H9 (cell line): ENCODE data around the gene NOS1AP. TPM values are rescaled to one million over a fixed set of nuclear protein-coding genes. Genes with fewer than 3 reads are reported as not detected.
A peak's percentile ranks its signal among the peaks of the same experiment; 100 is the strongest.

Source experiments
- DNase-seq: peaks from one replicate; pipeline ENCODE4 v3.0.0-alpha.2; 2017
- H2AFZ ChIP-seq: one replicate; pipeline ENCODE4 v1.6.1; 2013; ENCODE audit warnings: mild to moderate bottlenecking, low read length, control low read depth, moderate library complexity
- H2AK5ac ChIP-seq: 2 replicates; pipeline ENCODE4 v1.6.1; 2013; ENCODE audit warnings: low read length, control low read depth, mixed read lengths; ENCODE audit not compliant: insufficient read length
- H2BK120ac ChIP-seq: one replicate; pipeline ENCODE4 v1.6.1; 2013; ENCODE audit warnings: low read depth, mild to moderate bottlenecking, low read length, control low read depth, inconsistent platforms; ENCODE audit not compliant: poor library complexity, severe bottlenecking
- H2BK12ac ChIP-seq: 2 replicates; pipeline ENCODE4 v1.6.1; 2013; ENCODE audit warnings: low read length, control low read depth, mixed read lengths, low read depth; ENCODE audit not compliant: insufficient read length
- H2BK15ac ChIP-seq: 2 replicates; pipeline ENCODE4 v1.6.1; 2013; ENCODE audit warnings: low read depth, low read length, control low read depth
- H2BK20ac ChIP-seq: one replicate; pipeline ENCODE4 v1.6.1; 2013; ENCODE audit warnings: low read depth, mild to moderate bottlenecking, low read length, control low read depth, inconsistent platforms; ENCODE audit not compliant: poor library complexity, severe bottlenecking
- H2BK5ac ChIP-seq: 2 replicates; pipeline ENCODE4 v1.6.1; 2013; ENCODE audit warnings: low read length, control low read depth, mixed read lengths; ENCODE audit not compliant: insufficient read length
- H3K14ac ChIP-seq: 2 replicates; pipeline ENCODE4 v1.6.1; 2013; ENCODE audit warnings: low read length, control low read depth; ENCODE audit not compliant: insufficient read depth
- H3K18ac ChIP-seq: 2 replicates; pipeline ENCODE4 v1.6.1; 2013; ENCODE audit warnings: low read depth, mild to moderate bottlenecking, mixed read lengths, low read length, control low read depth; ENCODE audit not compliant: insufficient read length
- H3K23ac ChIP-seq: 2 replicates; pipeline ENCODE4 v1.6.1; 2013; ENCODE audit warnings: low read length, control low read depth, mixed read lengths, low read depth; ENCODE audit not compliant: insufficient read length
- H3K23me2 ChIP-seq: 2 replicates; pipeline ENCODE4 v1.6.1; 2013; ENCODE audit warnings: low read depth, mild to moderate bottlenecking, mixed read lengths, low read length, control low read depth; ENCODE audit not compliant: insufficient read length, poor library complexity, severe bottlenecking
- H3K27ac ChIP-seq: 2 replicates; pipeline ENCODE4 v1.5.1; 2013; ENCODE audit warnings: low read length, control low read depth, mixed read lengths, low read depth; ENCODE audit not compliant: insufficient read length
- H3K27me3 ChIP-seq: 2 replicates; pipeline ENCODE4 v1.6.1; 2013; ENCODE audit warnings: low read length, control low read depth, inconsistent platforms; ENCODE audit not compliant: insufficient read depth
- H3K4ac ChIP-seq: 2 replicates; pipeline ENCODE4 v1.6.1; 2013; ENCODE audit warnings: low read depth, mild to moderate bottlenecking, control low read depth, inconsistent platforms, low read length, moderate library complexity
- H3K4me1 ChIP-seq: 2 replicates; pipeline ENCODE4 v1.6.1; 2013; ENCODE audit warnings: low read length, control low read depth, inconsistent platforms; ENCODE audit not compliant: insufficient read depth
- H3K4me2 ChIP-seq: 2 replicates; pipeline ENCODE4 v1.6.1; 2013; ENCODE audit warnings: low read length, control low read depth, mixed read lengths; ENCODE audit not compliant: insufficient read length, insufficient read depth
- H3K56ac ChIP-seq: 2 replicates; pipeline ENCODE4 v1.6.1; 2013; ENCODE audit warnings: low read depth, mild to moderate bottlenecking, mixed read lengths, low read length, control low read depth; ENCODE audit not compliant: insufficient read length
- H3K79me1 ChIP-seq: 2 replicates; pipeline ENCODE4 v1.6.1; 2013; ENCODE audit warnings: low read depth, mild to moderate bottlenecking, moderate library complexity, low read length, control low read depth, inconsistent platforms; ENCODE audit not compliant: insufficient read depth, poor library complexity, severe bottlenecking
- H3K79me2 ChIP-seq: 2 replicates; pipeline ENCODE4 v1.6.1; 2013; ENCODE audit warnings: low read length, control low read depth, inconsistent platforms; ENCODE audit not compliant: insufficient read depth
- H3K9ac ChIP-seq: 2 replicates; pipeline ENCODE4 v1.6.1; 2013; ENCODE audit warnings: low read length, control low read depth, mixed read lengths; ENCODE audit not compliant: insufficient read length; ENCODE audit errors: extremely low read depth
- H3K9me3 ChIP-seq: one replicate; pipeline ENCODE4 v1.6.1; 2013; ENCODE audit warnings: low read depth, low read length, inconsistent platforms; ENCODE audit not compliant: control insufficient read depth
- H3T11ph ChIP-seq: one replicate; pipeline ENCODE4 v1.6.1; 2013; ENCODE audit warnings: mild to moderate bottlenecking, low read length, control low read depth, inconsistent platforms
- H4K20me1 ChIP-seq: one replicate; pipeline ENCODE4 v1.6.1; 2013; ENCODE audit not compliant: control insufficient read depth, insufficient read length, insufficient read depth
- H4K5ac ChIP-seq: 2 replicates; pipeline ENCODE4 v1.6.1; 2013; ENCODE audit warnings: low read depth, mild to moderate bottlenecking, mixed read lengths, low read length, control low read depth; ENCODE audit not compliant: insufficient read length
- H4K8ac ChIP-seq: replicated peaks from 2 replicates; pipeline ENCODE4 v1.6.1; 2013; ENCODE audit warnings: low read length, control low read depth, mixed read lengths, low read depth; ENCODE audit not compliant: insufficient read length
- H4K91ac ChIP-seq: 2 replicates; pipeline ENCODE4 v1.6.1; 2013; ENCODE audit warnings: low read depth, mild to moderate bottlenecking, moderate library complexity, mixed read lengths, low read length, control low read depth; ENCODE audit not compliant: insufficient read length
- H3K27ac Mint-ChIP-seq, 3 experiments: 2 replicates in 2 of 3; 3 replicates in 1 of 3; pipeline ENCODE4 v1.8.0; 2020 to 2021; ENCODE audit warnings: mixed read lengths in 3 of 3, mild to moderate bottlenecking in 1 of 3, moderate library complexity in 1 of 3
- H3K27me3 Mint-ChIP-seq: 2 replicates; pipeline ENCODE4 v1.8.0; 2021; ENCODE audit warnings: low read depth, mild to moderate bottlenecking, moderate library complexity, mixed read lengths
- H3K36me3 Mint-ChIP-seq, 3 experiments: 2 replicates in 2 of 3; 3 replicates in 1 of 3; pipeline ENCODE4 v1.8.0; 2020 to 2021; ENCODE audit warnings: low read depth in 3 of 3, mixed read lengths in 3 of 3; ENCODE audit not compliant: insufficient read depth in 1 of 3
- H3K4me1 Mint-ChIP-seq, 2 experiments: 2 replicates each; pipeline ENCODE4 v1.8.0; 2020; ENCODE audit warnings: mixed read lengths in 2 of 2
- H3K4me3 Mint-ChIP-seq, 2 experiments: 2 replicates in 1 of 2; 3 replicates in 1 of 2; pipeline ENCODE4 v1.8.0; 2020 to 2021; ENCODE audit warnings: mild to moderate bottlenecking in 2 of 2, mixed read lengths in 2 of 2, moderate library complexity in 1 of 2
- H3K9me3 Mint-ChIP-seq, 2 experiments: 2 replicates in 1 of 2; 3 replicates in 1 of 2; pipeline ENCODE4 v1.8.0; 2020; ENCODE audit warnings: mild to moderate bottlenecking in 2 of 2, mixed read lengths in 2 of 2, moderate library complexity in 1 of 2
- WGBS: extraction: QIAGEN DNeasy Blood & Tissue Kit; methylation state at CpG from one replicate; pipeline ENCODE4 v1.1.7; 2013; ENCODE audit warnings: missing lambda C conversion rate, low lambda C conversion rate, mixed read lengths; ENCODE audit not compliant: insufficient read length; ENCODE audit errors: extremely low coverage; 5-methylcytosine and 5-hydroxymethylcytosine counted together
- total RNA-seq: library from RNA; stranded (reverse); gene quantifications from 2 replicates; pipeline ENCODE4 v1.2.1, GENCODE V29; 2021
- TF ChIP-seq, protein P1 (sequence below): fragments of 200-600 bp; sonication (generic); conservative IDR thresholded peaks from 3 replicates; pipeline ENCODE4 v1.8.0; 2021; ENCODE audit warnings: antibody characterized with exemption, mild to moderate bottlenecking

Gene NOS1AP
- total RNA-seq, 1 experiment from 2014 or later: 8.4 TPM

DNA sequence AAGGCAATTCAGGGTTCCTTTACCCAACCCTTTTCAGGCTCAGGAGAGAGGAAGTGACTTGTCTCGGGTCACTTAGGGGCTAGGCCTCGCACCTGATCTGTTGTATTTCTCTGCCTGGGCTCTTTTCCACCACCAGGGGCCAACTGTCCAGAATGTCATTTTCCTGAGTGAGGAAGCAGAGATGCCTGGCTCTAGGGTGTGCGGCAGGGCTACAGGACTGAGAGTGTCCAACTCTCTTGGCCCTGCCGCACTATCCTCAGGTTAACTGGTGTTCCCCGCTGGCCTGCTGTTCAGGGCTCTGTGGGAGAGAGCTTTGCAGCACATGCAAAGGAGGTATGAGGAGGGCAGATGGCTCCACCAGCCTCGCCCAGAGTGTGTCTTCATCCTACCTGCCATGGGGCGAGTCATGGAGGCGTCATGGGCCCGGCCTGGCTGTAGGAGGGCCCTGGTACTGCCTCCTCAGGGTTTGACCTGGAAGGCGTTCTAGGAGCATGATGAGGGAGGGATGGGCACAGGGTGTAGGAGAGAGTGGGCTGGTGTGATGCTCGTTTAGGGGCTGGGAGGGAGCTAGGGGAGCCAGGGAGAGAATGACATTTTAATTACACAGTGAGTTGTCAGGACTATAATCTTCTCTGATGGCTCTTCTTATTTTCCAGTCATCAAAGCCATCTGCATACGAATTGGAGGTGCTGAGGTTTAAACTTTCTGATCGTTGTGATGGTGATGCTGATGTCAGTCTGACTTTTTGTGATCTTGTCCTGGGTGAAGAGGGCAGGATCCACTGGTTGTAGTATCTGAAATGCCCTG, 128.3 kb downstream of the NOS1AP start:
- peak overlapping the region; percentile 7 for H3K4me2 ChIP-seq
- no peak overlapping the region for H3K27ac ChIP-seq
- Mint-ChIP-seq H3K4me1 (peaks cover 27 to 37% of the 10 kb centered on the region in 2 experiments), H3K9me3 (peaks cover 0 to 3% of the 10 kb centered on the region in 2 experiments; a peak in 2 of 5 replicates), H3K4me3 (peak overlapping the region in 1 of 2 experiments; percentile 31; a peak in 2 of 5 replicates), H3K36me3 (0 out of 7 replicates have a peak, but pooled peaks cover 0 to 3% (median 2%) of the 10 kb centered on the region in 3 experiments), H3K27ac (peak overlapping the region; percentile 25 to 72 (median 50); a peak in 6 of 7 replicates), H3K27me3 (no peaks in the 10 kb centered on the region)
- no peak overlapping the region for H3K18ac ChIP-seq
- H3K9ac ChIP-seq: no peak overlapping the region
- peak overlapping the region; percentile 60; the same call in 1 of the 2 replicates for H3K14ac ChIP-seq
- H2AK5ac ChIP-seq: no peak overlapping the region
- no peak overlapping the region for H3K4ac ChIP-seq
- no peak overlapping the region for H4K91ac ChIP-seq
- no peak overlapping the region for H2AFZ ChIP-seq
- no peak overlapping the region for H2BK5ac ChIP-seq
- H2BK20ac ChIP-seq: no peak overlapping the region
- H3K23me2 ChIP-seq: no peaks in the 10 kb centered on the region
- H3T11ph ChIP-seq: no peak overlapping the region
- peak; percentile 57 for DNase-seq
- no peak overlapping the region for H2BK120ac ChIP-seq
- TF ChIP-seq, protein P1, sequence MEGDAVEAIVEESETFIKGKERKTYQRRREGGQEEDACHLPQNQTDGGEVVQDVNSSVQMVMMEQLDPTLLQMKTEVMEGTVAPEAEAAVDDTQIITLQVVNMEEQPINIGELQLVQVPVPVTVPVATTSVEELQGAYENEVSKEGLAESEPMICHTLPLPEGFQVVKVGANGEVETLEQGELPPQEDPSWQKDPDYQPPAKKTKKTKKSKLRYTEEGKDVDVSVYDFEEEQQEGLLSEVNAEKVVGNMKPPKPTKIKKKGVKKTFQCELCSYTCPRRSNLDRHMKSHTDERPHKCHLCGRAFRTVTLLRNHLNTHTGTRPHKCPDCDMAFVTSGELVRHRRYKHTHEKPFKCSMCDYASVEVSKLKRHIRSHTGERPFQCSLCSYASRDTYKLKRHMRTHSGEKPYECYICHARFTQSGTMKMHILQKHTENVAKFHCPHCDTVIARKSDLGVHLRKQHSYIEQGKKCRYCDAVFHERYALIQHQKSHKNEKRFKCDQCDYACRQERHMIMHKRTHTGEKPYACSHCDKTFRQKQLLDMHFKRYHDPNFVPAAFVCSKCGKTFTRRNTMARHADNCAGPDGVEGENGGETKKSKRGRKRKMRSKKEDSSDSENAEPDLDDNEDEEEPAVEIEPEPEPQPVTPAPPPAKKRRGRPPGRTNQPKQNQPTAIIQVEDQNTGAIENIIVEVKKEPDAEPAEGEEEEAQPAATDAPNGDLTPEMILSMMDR: peak; percentile 49; the same call in 2 of the 3 replicates
- no peak overlapping the region for H4K5ac ChIP-seq
- H3K56ac ChIP-seq: no peak overlapping the region
- H3K9me3 ChIP-seq: no peaks in the 10 kb centered on the region
- H3K23ac ChIP-seq: no peak overlapping the region
- no peaks in the 10 kb centered on the region for H3K27me3 ChIP-seq
- H3K79me2 ChIP-seq: peaks cover 8% of the 10 kb centered on the region; the same call in 1 of the 2 replicates
- WGBS: no CpG with 5 or more reads among the region's 13 CpGs
- H4K8ac ChIP-seq: no peak overlapping the region
- H3K4me1 ChIP-seq: peaks cover 21% of the 10 kb centered on the region; the same call in 1 of the 2 replicates
- H2BK15ac ChIP-seq: no peak overlapping the region
- H3K79me1 ChIP-seq: no peaks in the 10 kb centered on the region
- no peak overlapping the region for H2BK12ac ChIP-seq
- H4K20me1 ChIP-seq: no peaks in the 10 kb centered on the region
